ENCODE results near the gene DRC7. TPM values are rescaled to one million over a fixed set of nuclear protein-coding genes. Genes with fewer than 3 reads are reported as not detected.
"Not testable (repeated sequence)": the region's sequence is repeated elsewhere in the genome, so short reads cannot be mapped to it uniquely, and the experiment has no call there.

DRC7 gene
- total RNA-seq, 2 donors from 2014 or later = not detected

DNA sequence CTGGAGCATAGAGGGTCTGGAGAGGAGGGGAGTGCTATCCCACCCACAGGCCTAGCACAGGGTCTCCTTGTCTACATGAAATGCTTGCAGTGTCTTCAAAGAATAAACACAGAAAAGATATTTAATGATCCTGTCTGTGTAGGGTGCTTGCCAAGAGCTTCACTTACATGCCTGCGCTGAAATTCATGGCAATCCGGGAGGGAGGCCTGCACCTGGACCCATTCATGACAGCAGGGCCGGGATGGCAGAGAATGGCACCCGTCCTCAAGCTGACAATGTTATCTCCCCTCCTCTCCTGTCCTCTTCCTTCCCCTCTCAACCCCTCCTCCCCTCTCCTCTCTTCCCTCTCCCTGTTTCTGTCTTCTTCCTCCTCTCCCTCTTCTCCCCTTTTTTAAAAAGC, 24.4 kb upstream of the DRC7 start:
- DNase-seq (ENCODE audit: low spot score) = no peak
- TF ChIP-seq, protein P1, sequence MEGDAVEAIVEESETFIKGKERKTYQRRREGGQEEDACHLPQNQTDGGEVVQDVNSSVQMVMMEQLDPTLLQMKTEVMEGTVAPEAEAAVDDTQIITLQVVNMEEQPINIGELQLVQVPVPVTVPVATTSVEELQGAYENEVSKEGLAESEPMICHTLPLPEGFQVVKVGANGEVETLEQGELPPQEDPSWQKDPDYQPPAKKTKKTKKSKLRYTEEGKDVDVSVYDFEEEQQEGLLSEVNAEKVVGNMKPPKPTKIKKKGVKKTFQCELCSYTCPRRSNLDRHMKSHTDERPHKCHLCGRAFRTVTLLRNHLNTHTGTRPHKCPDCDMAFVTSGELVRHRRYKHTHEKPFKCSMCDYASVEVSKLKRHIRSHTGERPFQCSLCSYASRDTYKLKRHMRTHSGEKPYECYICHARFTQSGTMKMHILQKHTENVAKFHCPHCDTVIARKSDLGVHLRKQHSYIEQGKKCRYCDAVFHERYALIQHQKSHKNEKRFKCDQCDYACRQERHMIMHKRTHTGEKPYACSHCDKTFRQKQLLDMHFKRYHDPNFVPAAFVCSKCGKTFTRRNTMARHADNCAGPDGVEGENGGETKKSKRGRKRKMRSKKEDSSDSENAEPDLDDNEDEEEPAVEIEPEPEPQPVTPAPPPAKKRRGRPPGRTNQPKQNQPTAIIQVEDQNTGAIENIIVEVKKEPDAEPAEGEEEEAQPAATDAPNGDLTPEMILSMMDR (IDR thresholded peaks at IDR 0.05) = no peak
- Histone ChIP-seq H3K4me3 (no peak overlapping the region), H3K27ac (no peak overlapping the region), H3K4me1 (no peaks in the 10 kb centered on the region), H3K27me3 (no peaks in the 10 kb centered on the region), H3K36me3 (no peaks in the 10 kb centered on the region), H3K9me3 (no peaks in the 10 kb centered on the region)

DNA sequence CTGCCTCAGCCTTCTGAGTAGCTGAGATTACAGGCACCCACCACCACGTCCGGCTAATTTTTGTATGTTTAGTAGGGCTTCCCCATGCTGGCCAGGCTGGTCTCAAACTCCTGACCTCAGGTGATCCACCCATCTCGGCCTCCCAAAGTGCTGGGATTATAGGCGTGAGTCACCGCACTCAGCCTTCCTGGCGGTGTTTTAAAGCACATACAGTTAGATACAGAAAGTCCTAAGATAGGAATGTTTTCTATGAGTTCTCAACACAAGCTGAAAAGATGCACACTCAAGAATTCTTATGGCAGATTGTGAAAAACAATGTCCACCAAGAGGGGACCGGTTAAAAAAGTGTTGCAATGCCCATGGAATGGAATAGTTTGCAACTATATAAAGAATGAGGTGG, 23.2 kb upstream of the DRC7 start:
- not testable (repeated sequence) for DNase-seq (ENCODE audit: low spot score); H3K36me3 ChIP-seq; H3K4me1 ChIP-seq; H3K9me3 ChIP-seq; H3K27ac ChIP-seq; H3K27me3 ChIP-seq; H3K4me3 ChIP-seq

DNA sequence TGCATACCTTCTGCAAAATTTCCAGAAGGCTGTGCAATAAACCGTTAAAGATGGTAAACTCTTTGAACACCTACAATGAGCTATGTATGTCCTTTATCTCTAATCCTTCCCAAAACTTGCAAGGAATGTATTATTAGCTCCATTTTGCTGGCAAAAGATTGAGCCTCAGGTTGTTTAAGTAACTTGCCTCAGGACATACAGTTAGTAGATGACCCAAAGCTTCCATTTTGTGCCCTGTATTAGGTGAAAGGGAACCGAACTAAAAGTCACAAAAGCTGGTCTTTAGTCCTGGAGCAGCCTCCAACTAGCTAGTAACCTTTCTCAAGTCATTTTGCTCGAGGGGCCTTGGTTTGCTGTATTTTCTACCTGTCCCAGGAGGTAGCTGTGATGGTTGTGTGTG, 22.2 kb upstream of the DRC7 start:
- no peaks in the 10 kb centered on the region for H3K36me3 ChIP-seq
- H3K4me3 ChIP-seq = no peak overlapping the region
- no peak overlapping the region for H3K27ac ChIP-seq
- TF ChIP-seq, protein P1 (IDR thresholded peaks at IDR 0.05) = no peak
- peaks cover 0 to 6% of the 10 kb centered on the region in 2 donors for H3K4me1 ChIP-seq
- H3K27me3 ChIP-seq = no peaks in the 10 kb centered on the region
- no peak for DNase-seq (ENCODE audit: low spot score)
- H3K9me3 ChIP-seq = no peaks in the 10 kb centered on the region

DNA sequence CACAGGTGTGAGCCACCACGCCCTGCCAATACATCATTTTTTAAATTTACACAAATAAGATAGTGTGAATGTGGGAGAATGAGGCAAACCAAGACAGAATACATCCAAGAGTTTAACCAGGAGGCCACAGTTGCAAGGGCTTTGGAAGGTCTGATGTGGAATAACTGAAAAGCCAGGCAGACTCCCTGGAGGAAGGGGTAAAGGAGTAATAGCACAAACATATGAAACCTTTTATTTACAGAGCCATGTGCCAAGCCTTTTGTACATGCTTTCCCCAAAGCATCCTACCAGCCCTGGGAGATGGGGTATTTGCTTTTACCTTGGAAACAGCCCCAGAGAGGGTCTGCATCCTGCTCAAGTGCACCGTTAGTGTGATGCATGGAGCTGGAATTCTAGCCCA, 21.8 kb upstream of the DRC7 start:
- DNase-seq (ENCODE audit: low spot score) = no peak
- Histone ChIP-seq H3K36me3 (no peaks in the 10 kb centered on the region), H3K9me3 (no peaks in the 10 kb centered on the region), H3K27ac (no peak overlapping the region), H3K4me3 (no peak overlapping the region), H3K27me3 (no peaks in the 10 kb centered on the region), H3K4me1 (peaks cover 0 to 7% of the 10 kb centered on the region in 2 donors)
- TF ChIP-seq, protein P1 (IDR thresholded peaks at IDR 0.05) = no peak

DNA sequence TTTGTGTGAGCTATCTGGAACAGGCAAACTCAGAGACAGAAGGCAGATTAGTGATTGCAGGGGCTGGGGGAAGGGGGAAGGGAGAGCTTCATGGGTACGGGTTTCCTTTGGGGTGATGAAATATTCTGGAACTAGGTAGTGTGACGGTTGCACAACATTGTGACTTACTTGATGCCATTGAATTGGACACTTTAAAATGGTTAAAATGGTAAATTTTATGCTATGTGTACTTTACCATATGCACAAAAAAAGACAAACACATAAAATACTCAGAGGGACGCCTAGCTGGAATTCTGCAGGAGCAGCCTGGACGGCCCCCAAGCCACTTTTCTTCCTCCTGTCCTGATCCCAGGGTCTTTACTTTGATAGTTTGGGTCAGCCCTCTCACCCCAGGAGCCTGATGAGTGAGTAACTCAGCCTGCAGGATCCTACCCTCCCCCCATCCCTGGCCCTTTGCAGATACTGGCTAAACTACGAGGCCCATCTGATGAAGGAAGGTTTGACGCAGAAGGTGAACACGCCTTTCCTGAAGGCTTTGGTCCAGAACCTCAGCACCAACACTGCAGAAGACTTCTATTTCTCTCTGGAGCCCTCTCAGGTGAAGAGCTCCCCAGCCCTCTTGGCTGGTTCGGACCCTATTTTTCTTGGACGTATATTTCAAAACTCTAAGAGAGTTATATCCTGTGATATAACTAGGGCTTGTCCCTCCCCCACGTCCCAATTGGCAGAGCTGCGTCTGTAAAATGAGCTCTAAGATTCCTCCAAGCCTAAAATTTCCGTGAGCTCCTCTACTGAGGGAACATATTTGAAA, 18.7 kb upstream of the DRC7 start:
- no peak overlapping the region for H3K4me3 ChIP-seq
- no peaks in the 10 kb centered on the region for H3K36me3 ChIP-seq
- H3K27me3 ChIP-seq = no peaks in the 10 kb centered on the region
- peak; percentile 66 for DNase-seq (ENCODE audit: low spot score)
- H3K4me1 ChIP-seq = peaks cover 0 to 9% of the 10 kb centered on the region in 2 donors
- no peaks in the 10 kb centered on the region for H3K9me3 ChIP-seq
- TF ChIP-seq, protein P1 (IDR thresholded peaks at IDR 0.05) = no peak
- H3K27ac ChIP-seq = no peak overlapping the region

DNA sequence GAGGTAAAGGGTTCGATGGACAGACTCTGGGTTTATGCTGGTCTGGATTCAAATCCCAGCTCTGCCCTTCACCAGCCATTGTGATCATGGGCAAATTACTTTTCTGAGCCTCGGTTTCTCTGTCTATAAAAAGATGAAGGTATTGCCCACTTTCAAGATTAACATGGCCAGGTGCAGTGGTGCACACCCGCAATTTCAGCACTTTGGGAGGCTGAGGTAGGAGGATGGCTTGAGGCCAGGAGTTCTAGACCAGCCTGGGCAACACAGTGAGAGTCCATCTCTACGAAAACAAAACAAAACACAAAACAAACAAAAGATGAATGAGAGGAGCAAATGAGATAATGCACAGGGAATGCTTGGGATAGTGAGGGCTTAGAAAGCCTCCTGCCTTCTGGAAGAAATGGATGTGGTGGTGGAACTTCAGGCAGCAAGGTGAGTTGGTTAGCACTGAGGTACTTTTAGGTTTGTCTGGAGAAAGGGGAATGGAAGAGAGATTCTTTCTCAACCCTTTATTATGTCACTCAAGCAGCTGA, 18.0 kb upstream of the DRC7 start:
- H3K27ac ChIP-seq = no peak overlapping the region

More for the DNA sequence above, 18.0 kb upstream of the DRC7 start:
- peaks cover 0 to 9% of the 10 kb centered on the region in 2 donors for H3K4me1 ChIP-seq
- TF ChIP-seq, protein P1 (IDR thresholded peaks at IDR 0.05) = no peak
- H3K9me3 ChIP-seq = no peaks in the 10 kb centered on the region
- H3K27me3 ChIP-seq = no peaks in the 10 kb centered on the region
- no peak overlapping the region for H3K4me3 ChIP-seq
- no peak for DNase-seq (ENCODE audit: low spot score)
- H3K36me3 ChIP-seq = no peaks in the 10 kb centered on the region
